ENCODE data around the gene OR6B2.
"Not testable (repeated sequence)": the region's sequence is repeated elsewhere in the genome, so short reads cannot be mapped to it uniquely, and the experiment has no call there.

OR6B2 gene

GRCh38 chr2:240030379-240031094 lies at the start of gene OR6B2:
Gene OR6B2 (minus strand): TSS chr2:240030429. CDS start chr2:240030429, 0 bp downstream.
- DNase-seq = no peak

GRCh38 chr2:240078631-240079030 lies 48.4 kb upstream of the OR6B2 start:
- DNase-seq = no peak

GRCh38 chr2:240077442-240077841 lies 47.2 kb upstream of the OR6B2 start:
- DNase-seq = no peak

GRCh38 chr2:240074545-240074944 lies 44.3 kb upstream of the OR6B2 start:
- DNase-seq = no peak

- DNase-seq = no peak
Observed at GRCh38 chr2:240070907-240071306, 40.7 kb upstream of the OR6B2 start.

GRCh38 chr2:240069829-240070228 lies 39.6 kb upstream of the OR6B2 start:
- no peak for DNase-seq

- DNase-seq = no peak
Observed at GRCh38 chr2:240068193-240068592, 38.0 kb upstream of the OR6B2 start.

GRCh38 chr2:240066489-240066888 lies 36.3 kb upstream of the OR6B2 start:
- DNase-seq = no peak

GRCh38 chr2:240064898-240065297 lies 34.7 kb upstream of the OR6B2 start:
- DNase-seq = no peak

GRCh38 chr2:240060977-240061591 lies 30.9 kb upstream of the OR6B2 start:
- DNase-seq = peak; percentile 47

GRCh38 chr2:240056678-240057077 lies 26.4 kb upstream of the OR6B2 start:
- no peak for DNase-seq

- no peak for DNase-seq
Observed at GRCh38 chr2:240055177-240055917, 25.1 kb upstream of the OR6B2 start.

GRCh38 chr2:240053173-240054155 lies 23.2 kb upstream of the OR6B2 start, which contains the start of gene OR6B3:
Gene OR6B3 (minus strand): TSS chr2:240053521.
- DNase-seq = no peak

GRCh38 chr2:240052524-240052923 lies 22.3 kb upstream of the OR6B2 start:
- DNase-seq = no peak

- no peak for DNase-seq
Observed at GRCh38 chr2:240051697-240052096, 21.5 kb upstream of the OR6B2 start.

GRCh38 chr2:240050278-240050677 lies 20.0 kb upstream of the OR6B2 start:
- DNase-seq = no peak

- DNase-seq = no peak
Observed at GRCh38 chr2:240048237-240048636, 18.0 kb upstream of the OR6B2 start.

- DNase-seq = no peak
Observed at GRCh38 chr2:240045098-240045497, 14.9 kb upstream of the OR6B2 start.

- DNase-seq = not testable (repeated sequence)
Observed at GRCh38 chr2:240044096-240044495, 13.9 kb upstream of the OR6B2 start.

- no peak for DNase-seq
Observed at GRCh38 chr2:240043279-240043989, 13.2 kb upstream of the OR6B2 start.

- no peak for DNase-seq
Observed at GRCh38 chr2:240042740-240043139, 12.5 kb upstream of the OR6B2 start.

GRCh38 chr2:240041363-240041762 lies 11.1 kb upstream of the OR6B2 start:
- no peak for DNase-seq

Data from MV-4-11 (cell line).